HG02970 (cell line): ENCODE measurements around the gene HMSD.

Source experiments
- ATAC-seq: cut with Tn5 transposase; IDR thresholded peaks from one replicate; pipeline ENCODE4 v1.9.1; 2021; ENCODE audit warnings: mild to moderate bottlenecking, moderate library complexity, moderate number of reproducible peaks; ENCODE audit not compliant: unreplicated experiment, low FRiP score

The HMSD gene

DNA sequence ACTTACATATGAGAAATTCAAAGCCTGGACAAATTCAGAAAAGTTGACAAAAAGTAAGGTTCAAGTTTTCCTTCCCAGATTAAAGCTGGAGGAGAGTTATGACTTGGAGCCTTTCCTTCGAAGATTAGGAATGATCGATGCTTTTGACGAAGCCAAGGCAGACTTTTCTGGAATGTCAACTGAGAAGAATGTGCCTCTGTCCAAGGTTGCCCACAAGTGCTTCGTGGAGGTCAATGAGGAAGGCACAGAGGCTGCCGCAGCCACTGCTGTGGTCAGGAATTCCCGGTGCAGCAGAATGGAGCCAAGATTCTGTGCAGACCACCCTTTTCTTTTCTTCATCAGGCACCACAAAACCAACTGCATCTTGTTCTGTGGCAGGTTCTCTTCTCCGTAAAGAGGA, 37.8 kb downstream of the HMSD start:
- no peak for ATAC-seq

DNA sequence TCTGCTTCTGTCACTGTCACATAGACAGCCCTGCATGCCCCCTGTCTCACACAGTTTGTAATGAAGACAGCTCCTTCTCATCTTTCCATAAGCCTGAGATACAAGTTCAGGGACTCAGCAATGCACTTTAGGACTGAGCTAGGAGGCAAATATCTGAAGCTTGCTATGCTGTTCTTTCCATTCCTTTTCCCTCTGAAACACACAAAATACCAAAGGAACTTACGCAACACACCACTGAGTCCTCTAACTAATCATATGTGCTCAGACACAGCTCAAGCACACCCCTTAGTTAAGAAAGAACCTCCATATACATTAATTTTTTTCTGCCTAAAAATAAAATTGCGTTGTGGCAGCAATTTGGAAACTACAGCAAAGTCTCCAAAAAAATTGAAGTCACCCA, 38.6 kb downstream of the HMSD start:
- ATAC-seq, result no peak

GRCh38 chr18:63992751-63993150, 43.6 kb downstream of the HMSD start:
- no peak for ATAC-seq

GRCh38 chr18:63994783-63995399, 45.8 kb downstream of the HMSD start:
- ATAC-seq, result no peak

- ATAC-seq, result no peak
Measured at GRCh38 chr18:63997041-63997440, 47.9 kb downstream of the HMSD start.

DNA sequence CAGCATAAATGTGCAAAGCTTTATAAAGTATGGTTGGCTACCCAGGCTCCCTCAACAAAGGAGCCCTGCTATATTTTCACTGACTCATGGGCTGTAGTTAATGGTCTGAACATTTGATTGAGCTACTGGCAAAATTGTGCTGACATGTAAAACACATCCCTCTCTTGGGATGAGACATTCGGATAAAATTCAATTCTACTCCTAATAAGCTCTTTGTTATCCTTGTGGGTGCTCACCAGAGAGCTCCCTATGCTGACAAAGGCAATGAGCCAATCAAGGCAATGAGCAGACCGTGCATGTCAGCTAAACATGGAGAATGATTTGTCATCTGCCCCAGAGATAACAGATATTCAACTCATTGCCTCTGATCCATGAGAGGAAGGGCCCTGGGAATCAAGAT, 48.5 kb downstream of the HMSD start:
- no peak for ATAC-seq

DNA sequence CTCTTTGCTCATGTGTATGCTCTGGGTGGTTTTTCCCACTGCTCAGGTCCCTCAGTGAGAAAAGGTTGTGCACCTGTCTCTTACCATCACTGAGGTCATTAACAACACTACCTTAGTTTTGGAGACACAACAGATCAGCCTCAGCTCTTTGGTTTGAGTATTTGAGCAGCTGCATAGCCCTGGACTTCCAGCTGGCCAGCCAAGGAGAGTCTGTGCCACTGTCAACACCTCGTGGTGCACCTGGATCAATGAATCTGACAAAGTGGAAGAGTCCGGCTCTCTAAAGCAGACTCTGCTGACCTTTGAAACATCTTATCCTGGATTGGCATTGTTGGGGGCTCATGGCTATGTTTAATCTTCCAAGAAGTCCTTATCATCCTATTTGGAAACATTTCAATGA, 50.8 kb downstream of the HMSD start:
- ATAC-seq, result no peak

DNA sequence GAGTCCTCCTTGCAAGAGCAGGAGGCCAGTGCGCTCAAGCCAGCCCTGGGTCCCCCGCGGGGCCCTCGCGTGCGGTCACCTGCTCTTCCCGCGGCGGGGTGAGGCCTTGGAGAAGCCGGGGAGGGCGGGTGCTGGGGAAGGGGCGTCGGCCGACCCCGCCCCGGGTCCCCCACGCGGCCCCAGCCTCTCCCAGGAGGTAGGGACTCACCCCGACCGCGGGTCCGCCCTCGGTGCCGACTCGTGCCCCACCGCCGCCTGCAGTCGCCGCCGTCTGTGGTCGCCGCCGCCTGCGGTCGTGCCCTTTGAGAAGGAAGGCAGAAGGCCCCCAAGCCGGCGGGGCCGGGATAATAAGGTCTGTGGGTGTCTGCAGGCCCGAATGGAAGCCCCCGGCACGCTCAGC, 53.5 kb downstream of the HMSD start:
- ATAC-seq, result no peak

DNA sequence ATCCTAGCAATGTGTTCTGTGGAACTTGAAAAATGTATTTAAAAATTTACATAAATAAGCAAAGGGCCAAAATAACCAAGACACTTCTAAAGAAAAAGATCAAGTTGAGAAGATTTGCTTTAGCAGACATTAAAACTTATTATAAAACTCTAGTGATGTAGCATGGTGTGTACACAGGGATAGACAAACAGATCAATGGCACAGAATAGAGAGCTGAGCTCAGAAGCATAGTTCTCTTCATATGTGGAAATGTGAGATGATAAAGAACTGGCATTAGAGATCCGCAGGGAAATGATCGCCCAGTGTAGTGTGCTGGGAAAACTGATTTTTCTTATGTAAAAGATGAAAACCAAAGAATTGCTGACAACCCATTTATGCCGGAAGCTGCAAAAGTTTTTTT, 60.2 kb downstream of the HMSD start:
- ATAC-seq, result no peak
